ENCODE measurements around the gene REN.

DNA sequence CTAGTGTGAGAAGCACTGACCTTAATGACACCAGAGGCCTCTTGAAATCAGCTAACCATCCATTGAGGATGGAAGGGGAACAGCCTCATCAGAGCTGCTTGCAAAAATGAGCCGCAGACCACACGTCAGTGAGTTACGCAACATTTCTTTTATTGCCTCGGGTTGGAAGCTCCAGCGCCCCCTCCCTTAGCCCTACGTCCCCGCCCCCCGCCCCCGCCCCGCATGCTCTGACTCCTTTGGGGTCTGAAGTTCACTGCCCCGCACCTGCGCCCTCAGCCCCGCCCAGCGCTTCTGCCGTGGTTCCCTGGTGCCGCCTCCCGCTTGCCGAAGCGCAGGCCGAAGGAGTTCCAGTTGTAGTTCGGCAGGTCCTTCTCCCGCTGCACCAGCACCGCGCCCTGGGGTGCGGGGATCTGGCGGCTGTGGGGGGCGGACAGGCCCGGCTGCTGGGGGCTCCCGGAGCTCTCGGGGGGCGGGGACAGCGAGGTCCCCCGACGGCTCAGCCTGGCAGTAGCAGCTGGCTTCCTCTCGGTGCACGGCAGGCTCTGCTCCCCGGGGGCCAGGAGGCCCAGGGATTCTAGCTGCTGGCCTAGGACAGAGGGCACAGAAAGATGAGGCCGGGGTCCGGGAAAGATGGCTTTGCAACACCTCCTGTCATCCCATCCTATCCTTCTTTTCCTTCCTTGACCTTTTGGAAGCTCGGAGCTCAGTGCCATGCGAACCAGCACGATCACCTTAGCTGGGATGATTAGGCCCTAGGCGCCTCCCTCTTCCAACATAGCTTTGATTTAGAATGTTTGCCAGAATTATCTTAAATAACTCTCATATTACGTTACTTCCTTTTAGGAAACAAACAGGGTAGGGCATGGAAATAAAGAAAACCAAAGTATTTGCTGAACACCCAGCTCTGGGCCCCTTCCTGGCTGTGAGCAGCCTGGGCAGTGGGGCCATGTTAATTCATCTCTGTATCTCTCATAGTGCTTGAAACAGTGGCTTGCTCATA, 24.4 kb upstream of the REN start:
- TF ChIP-seq SMC3 (conservative IDR thresholded peaks at IDR 0.05; ENCODE audit: poor library complexity) = no peak
- no peak for TF ChIP-seq EZH2 (IDR thresholded peaks at IDR 0.05; ENCODE audit: borderline replicate concordance, insufficient read depth, low read length, poor library complexity, severe bottlenecking)
- TF ChIP-seq, protein P1, sequence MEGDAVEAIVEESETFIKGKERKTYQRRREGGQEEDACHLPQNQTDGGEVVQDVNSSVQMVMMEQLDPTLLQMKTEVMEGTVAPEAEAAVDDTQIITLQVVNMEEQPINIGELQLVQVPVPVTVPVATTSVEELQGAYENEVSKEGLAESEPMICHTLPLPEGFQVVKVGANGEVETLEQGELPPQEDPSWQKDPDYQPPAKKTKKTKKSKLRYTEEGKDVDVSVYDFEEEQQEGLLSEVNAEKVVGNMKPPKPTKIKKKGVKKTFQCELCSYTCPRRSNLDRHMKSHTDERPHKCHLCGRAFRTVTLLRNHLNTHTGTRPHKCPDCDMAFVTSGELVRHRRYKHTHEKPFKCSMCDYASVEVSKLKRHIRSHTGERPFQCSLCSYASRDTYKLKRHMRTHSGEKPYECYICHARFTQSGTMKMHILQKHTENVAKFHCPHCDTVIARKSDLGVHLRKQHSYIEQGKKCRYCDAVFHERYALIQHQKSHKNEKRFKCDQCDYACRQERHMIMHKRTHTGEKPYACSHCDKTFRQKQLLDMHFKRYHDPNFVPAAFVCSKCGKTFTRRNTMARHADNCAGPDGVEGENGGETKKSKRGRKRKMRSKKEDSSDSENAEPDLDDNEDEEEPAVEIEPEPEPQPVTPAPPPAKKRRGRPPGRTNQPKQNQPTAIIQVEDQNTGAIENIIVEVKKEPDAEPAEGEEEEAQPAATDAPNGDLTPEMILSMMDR (IDR thresholded peaks at IDR 0.05; ENCODE audit: poor library complexity, severe bottlenecking) = no peak
- no peak for TF ChIP-seq RAD21 (conservative IDR thresholded peaks at IDR 0.05)
- TF ChIP-seq MXI1 (conservative IDR thresholded peaks at IDR 0.05; ENCODE audit: poor library complexity, severe bottlenecking) = no peak
- no peak for TF ChIP-seq TAF1 (IDR thresholded peaks at IDR 0.05; ENCODE audit: low read depth)
- TF ChIP-seq, protein P2, sequence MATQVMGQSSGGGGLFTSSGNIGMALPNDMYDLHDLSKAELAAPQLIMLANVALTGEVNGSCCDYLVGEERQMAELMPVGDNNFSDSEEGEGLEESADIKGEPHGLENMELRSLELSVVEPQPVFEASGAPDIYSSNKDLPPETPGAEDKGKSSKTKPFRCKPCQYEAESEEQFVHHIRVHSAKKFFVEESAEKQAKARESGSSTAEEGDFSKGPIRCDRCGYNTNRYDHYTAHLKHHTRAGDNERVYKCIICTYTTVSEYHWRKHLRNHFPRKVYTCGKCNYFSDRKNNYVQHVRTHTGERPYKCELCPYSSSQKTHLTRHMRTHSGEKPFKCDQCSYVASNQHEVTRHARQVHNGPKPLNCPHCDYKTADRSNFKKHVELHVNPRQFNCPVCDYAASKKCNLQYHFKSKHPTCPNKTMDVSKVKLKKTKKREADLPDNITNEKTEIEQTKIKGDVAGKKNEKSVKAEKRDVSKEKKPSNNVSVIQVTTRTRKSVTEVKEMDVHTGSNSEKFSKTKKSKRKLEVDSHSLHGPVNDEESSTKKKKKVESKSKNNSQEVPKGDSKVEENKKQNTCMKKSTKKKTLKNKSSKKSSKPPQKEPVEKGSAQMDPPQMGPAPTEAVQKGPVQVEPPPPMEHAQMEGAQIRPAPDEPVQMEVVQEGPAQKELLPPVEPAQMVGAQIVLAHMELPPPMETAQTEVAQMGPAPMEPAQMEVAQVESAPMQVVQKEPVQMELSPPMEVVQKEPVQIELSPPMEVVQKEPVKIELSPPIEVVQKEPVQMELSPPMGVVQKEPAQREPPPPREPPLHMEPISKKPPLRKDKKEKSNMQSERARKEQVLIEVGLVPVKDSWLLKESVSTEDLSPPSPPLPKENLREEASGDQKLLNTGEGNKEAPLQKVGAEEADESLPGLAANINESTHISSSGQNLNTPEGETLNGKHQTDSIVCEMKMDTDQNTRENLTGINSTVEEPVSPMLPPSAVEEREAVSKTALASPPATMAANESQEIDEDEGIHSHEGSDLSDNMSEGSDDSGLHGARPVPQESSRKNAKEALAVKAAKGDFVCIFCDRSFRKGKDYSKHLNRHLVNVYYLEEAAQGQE (IDR thresholded peaks at IDR 0.05; ENCODE audit: borderline replicate concordance) = no peak
- TF ChIP-seq EP300 (conservative IDR thresholded peaks at IDR 0.05; ENCODE audit: poor library complexity, severe bottlenecking) = no peak
- TF ChIP-seq POLR2AphosphoS5 (IDR thresholded peaks at IDR 0.05) = no peak

All from neural cell (in vitro differentiated cells).